ENCODE measurements around the gene NBEAL2.

NBEAL2 gene

GRCh38 chr3:46987319-46987742, 7.9 kb downstream of the NBEAL2 start:
- no peak overlapping the region for H2BK15ac ChIP-seq (ENCODE audit: low read length)
- no peak overlapping the region for H3K4me2 ChIP-seq (ENCODE audit: insufficient read depth, low read length, poor library complexity, severe bottlenecking)
- H2AK5ac ChIP-seq (ENCODE audit: low read depth, low read length): peak overlapping the region; percentile 17
- H3K23ac ChIP-seq (ENCODE audit: low read depth, low read length, poor library complexity): peak overlapping the region; percentile 87
- H3K4me1 ChIP-seq (ENCODE audit: control insufficient read depth in 2 of 2, insufficient read depth in 1 of 2, low read depth in 1 of 2, low read length in 2 of 2): peaks cover 2 to 3% of the 10 kb centered on the region in 2 donors
- peak overlapping the region; percentile 62 for H2BK5ac ChIP-seq (ENCODE audit: low read length)
- no peak overlapping the region for H3K4me3 ChIP-seq (ENCODE audit: low read length in 2 of 2)
- no peak overlapping the region for H3K14ac ChIP-seq (ENCODE audit: low read length)
- WGBS, 2 donors (ENCODE audit: extremely low coverage in 2 of 2, insufficient read length in 2 of 2, insufficient replicate concordance in 1 of 2): no CpG with 5 or more reads among the region's 9 CpGs
- H4K91ac ChIP-seq (ENCODE audit: low read depth, low read length, poor library complexity): no peak overlapping the region
- no peak overlapping the region for H3K18ac ChIP-seq (ENCODE audit: low read length)
- no peak overlapping the region for H2AFZ ChIP-seq (ENCODE audit: low read length)
- no peaks in the 10 kb centered on the region for H3K9me3 ChIP-seq (replicated peaks in 1 of 2; ENCODE audit: control insufficient read depth in 2 of 2, insufficient read depth in 1 of 2, low read depth in 1 of 2, low read length in 2 of 2)
- no peak overlapping the region for H4K8ac ChIP-seq (ENCODE audit: low read depth, low read length)
- H2BK120ac ChIP-seq (ENCODE audit: low read depth, low read length): no peak overlapping the region
- H3K27me3 ChIP-seq (ENCODE audit: control insufficient read depth in 3 of 3, insufficient read depth in 3 of 3, low read depth in 1 of 3, low read length in 3 of 3): no peaks in the 10 kb centered on the region
- H3K9ac ChIP-seq (ENCODE audit: low read depth, low read length, poor library complexity): no peak overlapping the region
- peaks cover 2% of the 10 kb centered on the region for H3K79me1 ChIP-seq (ENCODE audit: low read depth, low read length)
- DNase-seq (ENCODE audit: low spot score): no peak
- H3K27ac ChIP-seq (replicated peaks; ENCODE audit: low read length): no peak overlapping the region
- H2BK12ac ChIP-seq (ENCODE audit: low read length): peak overlapping the region; percentile 8
- H3K4ac ChIP-seq (ENCODE audit: low read length): no peak overlapping the region
- H3K36me3 ChIP-seq (replicated peaks in 1 of 2; ENCODE audit: control insufficient read depth in 2 of 2, insufficient read depth in 2 of 2, low read length in 2 of 2): peaks cover 0 to 2% of the 10 kb centered on the region in 2 donors

DNA sequence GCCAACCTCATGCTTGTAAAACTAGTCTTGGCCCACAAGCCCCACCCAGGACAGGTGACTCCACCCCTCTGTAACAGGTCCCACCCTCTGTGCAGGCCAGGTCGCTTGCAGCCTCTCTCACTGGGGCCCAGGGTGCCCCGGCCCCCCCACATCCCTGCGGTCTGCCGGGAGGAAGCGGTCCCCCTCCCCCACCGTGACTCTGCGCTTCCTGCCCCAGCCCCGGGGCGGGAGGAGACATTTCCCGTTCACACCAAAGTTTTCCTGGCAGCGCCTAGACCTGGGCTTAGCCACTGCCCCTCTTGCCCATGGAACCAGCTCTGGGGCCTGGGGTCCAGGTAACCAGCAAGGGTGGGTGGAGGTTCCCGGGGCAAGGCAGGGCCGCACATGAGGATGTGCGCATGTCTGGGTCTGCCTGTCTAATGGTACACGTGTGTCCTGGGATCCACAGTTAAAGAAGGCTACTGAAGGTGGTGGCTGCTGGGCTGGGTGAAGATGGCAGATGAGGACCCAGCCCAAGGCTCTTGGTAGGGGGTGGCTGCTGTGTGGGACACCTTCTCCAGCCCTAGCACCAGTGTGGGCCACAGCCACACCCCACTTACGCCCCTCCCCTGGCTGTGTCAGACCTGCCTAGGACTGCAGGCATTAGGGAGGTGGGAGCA, 8.4 kb downstream of the NBEAL2 start:
- peaks cover 2% of the 10 kb centered on the region for H3K79me1 ChIP-seq (ENCODE audit: low read depth, low read length)
- peak overlapping the region; percentile 68 for H2BK12ac ChIP-seq (ENCODE audit: low read length)
- H3K4me3 ChIP-seq (ENCODE audit: low read length in 2 of 2): no peak overlapping the region
- H4K8ac ChIP-seq (ENCODE audit: low read depth, low read length): no peak overlapping the region
- H3K4me1 ChIP-seq (ENCODE audit: control insufficient read depth in 2 of 2, insufficient read depth in 1 of 2, low read depth in 1 of 2, low read length in 2 of 2): peaks cover 2 to 3% of the 10 kb centered on the region in 2 donors
- no peak overlapping the region for H2AK5ac ChIP-seq (ENCODE audit: low read depth, low read length)
- peak overlapping the region; percentile 62 for H2BK5ac ChIP-seq (ENCODE audit: low read length)
- WGBS, 2 donors (ENCODE audit: extremely low coverage in 2 of 2, insufficient read length in 2 of 2, insufficient replicate concordance in 1 of 2): no CpG with 5 or more reads among the region's 16 CpGs
- peak overlapping the region; percentile 43 for H2BK15ac ChIP-seq (ENCODE audit: low read length)
- no peak for DNase-seq (ENCODE audit: low spot score)
- no peak overlapping the region for H3K4me2 ChIP-seq (ENCODE audit: insufficient read depth, low read length, poor library complexity, severe bottlenecking)
- no peaks in the 10 kb centered on the region for H3K27me3 ChIP-seq (ENCODE audit: control insufficient read depth in 3 of 3, insufficient read depth in 3 of 3, low read depth in 1 of 3, low read length in 3 of 3)
- peak overlapping the region; percentile 15 for H3K14ac ChIP-seq (ENCODE audit: low read length)
- no peak overlapping the region for H4K91ac ChIP-seq (ENCODE audit: low read depth, low read length, poor library complexity)
- no peak overlapping the region for H2BK120ac ChIP-seq (ENCODE audit: low read depth, low read length)
- H3K9me3 ChIP-seq (replicated peaks in 1 of 2; ENCODE audit: control insufficient read depth in 2 of 2, insufficient read depth in 1 of 2, low read depth in 1 of 2, low read length in 2 of 2): no peaks in the 10 kb centered on the region
- H3K27ac ChIP-seq (replicated peaks; ENCODE audit: low read length): no peak overlapping the region
- H2AFZ ChIP-seq (ENCODE audit: low read length): no peak overlapping the region
- peaks cover 0 to 2% of the 10 kb centered on the region in 2 donors for H3K36me3 ChIP-seq (replicated peaks in 1 of 2; ENCODE audit: control insufficient read depth in 2 of 2, insufficient read depth in 2 of 2, low read length in 2 of 2)
- peak overlapping the region; percentile 87 for H3K23ac ChIP-seq (ENCODE audit: low read depth, low read length, poor library complexity)
- no peak overlapping the region for H3K4ac ChIP-seq (ENCODE audit: low read length)
- no peak overlapping the region for H3K9ac ChIP-seq (ENCODE audit: low read depth, low read length, poor library complexity)
- peak overlapping the region; percentile 68 for H3K18ac ChIP-seq (ENCODE audit: low read length)

- no peak overlapping the region for H3K4me3 ChIP-seq (ENCODE audit: low read length in 2 of 2)
- H3K9me3 ChIP-seq (replicated peaks in 1 of 2; ENCODE audit: control insufficient read depth in 2 of 2, insufficient read depth in 1 of 2, low read depth in 1 of 2, low read length in 2 of 2): no peaks in the 10 kb centered on the region
- H4K8ac ChIP-seq (ENCODE audit: low read depth, low read length): no peak overlapping the region
- H3K36me3 ChIP-seq (replicated peaks in 1 of 2; ENCODE audit: control insufficient read depth in 2 of 2, insufficient read depth in 2 of 2, low read length in 2 of 2): peaks cover 0 to 2% of the 10 kb centered on the region in 2 donors
- no peak overlapping the region for H2AFZ ChIP-seq (ENCODE audit: low read length)
- no peak overlapping the region for H3K4ac ChIP-seq (ENCODE audit: low read length)
- peak overlapping the region; percentile 31 for H2BK15ac ChIP-seq (ENCODE audit: low read length)
- H3K27me3 ChIP-seq (ENCODE audit: control insufficient read depth in 3 of 3, insufficient read depth in 3 of 3, low read depth in 1 of 3, low read length in 3 of 3): no peaks in the 10 kb centered on the region
- no CpG with 5 or more reads among the region's 4 CpGs for WGBS, 2 donors (ENCODE audit: extremely low coverage in 2 of 2, insufficient read length in 2 of 2, insufficient replicate concordance in 1 of 2)
- peak overlapping the region; percentile 65 for H3K14ac ChIP-seq (ENCODE audit: low read length)
- H2BK120ac ChIP-seq (ENCODE audit: low read depth, low read length): no peak overlapping the region
- H4K91ac ChIP-seq (ENCODE audit: low read depth, low read length, poor library complexity): no peak overlapping the region
- peak overlapping the region; percentile 3 for H3K9ac ChIP-seq (ENCODE audit: low read depth, low read length, poor library complexity)
- H2BK5ac ChIP-seq (ENCODE audit: low read length): no peak overlapping the region
- no peak for DNase-seq (ENCODE audit: low spot score)
- H3K23ac ChIP-seq (ENCODE audit: low read depth, low read length, poor library complexity): no peak overlapping the region
- H3K18ac ChIP-seq (ENCODE audit: low read length): peak overlapping the region; percentile 61
- H2AK5ac ChIP-seq (ENCODE audit: low read depth, low read length): no peak overlapping the region
- H3K4me1 ChIP-seq (ENCODE audit: control insufficient read depth in 2 of 2, insufficient read depth in 1 of 2, low read depth in 1 of 2, low read length in 2 of 2): peaks cover 2 to 3% of the 10 kb centered on the region in 2 donors
- H3K4me2 ChIP-seq (ENCODE audit: insufficient read depth, low read length, poor library complexity, severe bottlenecking): no peak overlapping the region
- peak overlapping the region; percentile 30 for H2BK12ac ChIP-seq (ENCODE audit: low read length)
- peaks cover 2% of the 10 kb centered on the region for H3K79me1 ChIP-seq (ENCODE audit: low read depth, low read length)
- H3K27ac ChIP-seq (replicated peaks; ENCODE audit: low read length): no peak overlapping the region
Observed at GRCh38 chr3:46988616-46989015, 9.2 kb downstream of the NBEAL2 start.

DNA sequence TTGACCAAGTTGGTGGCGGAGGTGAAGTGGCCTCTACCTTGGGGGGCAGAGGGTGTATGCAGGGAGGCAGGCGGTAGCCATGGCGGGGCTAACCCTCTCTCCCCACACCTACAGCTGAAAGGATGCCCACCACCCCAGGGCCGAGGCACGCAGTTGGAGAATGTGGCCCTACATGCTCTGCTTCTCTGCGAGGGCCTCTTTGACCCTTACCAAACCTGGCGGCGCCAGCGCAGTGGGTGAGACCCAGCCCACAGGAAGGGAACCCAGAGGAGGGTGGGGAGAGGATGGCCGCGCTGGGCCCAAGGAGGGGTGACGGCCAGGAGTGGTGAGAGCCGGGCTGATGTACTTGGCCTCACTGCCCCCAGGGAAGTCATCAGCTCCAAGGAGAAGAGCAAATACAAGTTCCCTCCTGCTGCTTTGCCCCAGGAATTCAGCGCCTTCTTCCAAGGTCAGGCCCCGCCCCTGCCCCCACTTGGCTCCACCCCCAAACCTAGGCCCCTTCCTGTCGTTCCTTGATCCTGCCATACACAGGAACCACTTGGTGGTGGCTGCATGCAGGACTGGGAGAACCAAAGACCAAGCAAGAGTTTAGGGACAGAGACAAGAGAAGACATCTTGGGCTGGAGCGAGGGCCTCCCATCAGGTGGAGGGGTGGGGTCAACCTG, 9.8 kb downstream of the NBEAL2 start:
- WGBS, 2 donors (ENCODE audit: extremely low coverage in 2 of 2, insufficient read length in 2 of 2, insufficient replicate concordance in 1 of 2): no CpG with 5 or more reads among the region's 17 CpGs
- H3K36me3 ChIP-seq (replicated peaks in 1 of 2; ENCODE audit: control insufficient read depth in 2 of 2, insufficient read depth in 2 of 2, low read length in 2 of 2): peaks cover 0 to 2% of the 10 kb centered on the region in 2 donors
- no peak overlapping the region for H2BK12ac ChIP-seq (ENCODE audit: low read length)
- H3K14ac ChIP-seq (ENCODE audit: low read length): peak overlapping the region; percentile 49
- no peak overlapping the region for H4K8ac ChIP-seq (ENCODE audit: low read depth, low read length)
- H3K23ac ChIP-seq (ENCODE audit: low read depth, low read length, poor library complexity): no peak overlapping the region
- no peak overlapping the region for H2BK15ac ChIP-seq (ENCODE audit: low read length)
- DNase-seq (ENCODE audit: low spot score): no peak
- no peak overlapping the region for H3K27ac ChIP-seq (replicated peaks; ENCODE audit: low read length)
- H3K4me2 ChIP-seq (ENCODE audit: insufficient read depth, low read length, poor library complexity, severe bottlenecking): no peak overlapping the region
- H4K91ac ChIP-seq (ENCODE audit: low read depth, low read length, poor library complexity): no peak overlapping the region
- H2AK5ac ChIP-seq (ENCODE audit: low read depth, low read length): peak overlapping the region; percentile 48
- no peak overlapping the region for H2BK5ac ChIP-seq (ENCODE audit: low read length)
- H3K4me3 ChIP-seq (ENCODE audit: low read length in 2 of 2): no peak overlapping the region
- no peaks in the 10 kb centered on the region for H3K9me3 ChIP-seq (replicated peaks in 1 of 2; ENCODE audit: control insufficient read depth in 2 of 2, insufficient read depth in 1 of 2, low read depth in 1 of 2, low read length in 2 of 2)
- no peak overlapping the region for H2BK120ac ChIP-seq (ENCODE audit: low read depth, low read length)
- H3K9ac ChIP-seq (ENCODE audit: low read depth, low read length, poor library complexity): no peak overlapping the region
- H3K18ac ChIP-seq (ENCODE audit: low read length): no peak overlapping the region
- peaks cover 2% of the 10 kb centered on the region for H3K79me1 ChIP-seq (ENCODE audit: low read depth, low read length)
- no peak overlapping the region for H2AFZ ChIP-seq (ENCODE audit: low read length)
- H3K27me3 ChIP-seq (ENCODE audit: control insufficient read depth in 3 of 3, insufficient read depth in 3 of 3, low read depth in 1 of 3, low read length in 3 of 3): no peaks in the 10 kb centered on the region
- peaks cover 2 to 3% of the 10 kb centered on the region in 2 donors for H3K4me1 ChIP-seq (ENCODE audit: control insufficient read depth in 2 of 2, insufficient read depth in 1 of 2, low read depth in 1 of 2, low read length in 2 of 2)
- no peak overlapping the region for H3K4ac ChIP-seq (ENCODE audit: low read length)
